Upper lobe of left lung (tissue), 4 donors: ENCODE data around the gene ST3GAL3.

ENCODE experiments used
- CTCF ChIP-seq, 6 experiments: fragments of 450-650 bp in 4 of 6; fragments of 200-600 bp in 2 of 6; sonication (generic) in 2 of 6; IDR thresholded peaks; one replicate each; pipeline ENCODE4 v1.5.1; 2016 to 2019; ENCODE audit warnings: antibody characterized with exemption in 6 of 6
- POLR2A ChIP-seq, 4 donors: fragments of 450-650 bp; IDR thresholded peaks; one replicate each; pipeline ENCODE4 v1.5.1; 2016 to 2017; ENCODE audit warnings: antibody characterized with exemption in 4 of 4, mild to moderate bottlenecking in 2 of 4
- POLR2AphosphoS5 ChIP-seq, 2 donors: sonication (generic); formaldehyde crosslinking; IDR thresholded peaks; one replicate each; pipeline ENCODE4 v1.5.1; 2017; ENCODE audit warnings: antibody characterized with exemption in 2 of 2

- TF ChIP-seq CTCF (IDR thresholded peaks at IDR 0.05) (no peak), POLR2AphosphoS5 (IDR thresholded peaks at IDR 0.05) (no peak), POLR2A (IDR thresholded peaks at IDR 0.05) (no peak)
Observed at GRCh38 chr1:43930949-43931275, 223.6 kb downstream of the ST3GAL3 start.
